ENCODE data around the gene PTPN14.
"Not testable (repeated sequence)": the region's sequence is repeated elsewhere in the genome, so short reads cannot be mapped to it uniquely, and the experiment has no call there.

The PTPN14 gene

DNA sequence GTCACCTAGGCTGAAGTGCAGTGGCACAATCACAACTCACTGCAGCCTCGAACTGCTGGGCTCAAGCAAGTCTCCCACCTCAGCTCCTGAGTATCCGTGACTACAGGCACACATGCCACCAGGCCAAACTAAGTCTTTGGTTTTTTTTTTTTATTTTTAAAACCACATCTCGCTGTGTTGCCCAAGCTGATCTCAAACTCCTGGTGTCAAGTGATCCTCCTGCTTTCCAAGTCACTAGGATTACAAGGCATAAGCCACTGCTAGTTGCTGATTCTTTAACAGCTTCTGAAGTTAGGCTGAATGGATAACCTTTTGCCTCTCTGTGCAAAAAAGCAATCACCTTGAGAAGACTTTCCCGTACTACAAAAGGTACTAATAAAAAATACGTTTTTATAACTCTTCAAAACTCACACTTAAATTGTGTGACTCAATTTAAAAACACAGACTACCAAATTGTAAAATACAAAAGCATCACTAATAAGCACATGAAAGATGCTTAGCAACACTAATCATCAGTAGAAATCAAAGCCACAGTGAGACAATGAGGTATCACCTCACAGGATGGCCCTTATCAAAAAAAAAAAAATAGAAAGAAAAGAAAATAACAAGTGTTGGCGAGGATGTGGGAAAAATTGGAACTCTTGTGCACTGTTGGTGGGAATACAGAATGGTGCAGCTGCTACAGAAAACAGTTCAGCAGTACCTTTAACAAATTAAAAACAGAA, 40.3 kb downstream of the PTPN14 start:
- peaks cover 13% of the 10 kb centered on the region for H3K4me1 Mint-ChIP-seq
- no peak overlapping the region for H3K4me3 Mint-ChIP-seq
- TF ChIP-seq, protein P1, sequence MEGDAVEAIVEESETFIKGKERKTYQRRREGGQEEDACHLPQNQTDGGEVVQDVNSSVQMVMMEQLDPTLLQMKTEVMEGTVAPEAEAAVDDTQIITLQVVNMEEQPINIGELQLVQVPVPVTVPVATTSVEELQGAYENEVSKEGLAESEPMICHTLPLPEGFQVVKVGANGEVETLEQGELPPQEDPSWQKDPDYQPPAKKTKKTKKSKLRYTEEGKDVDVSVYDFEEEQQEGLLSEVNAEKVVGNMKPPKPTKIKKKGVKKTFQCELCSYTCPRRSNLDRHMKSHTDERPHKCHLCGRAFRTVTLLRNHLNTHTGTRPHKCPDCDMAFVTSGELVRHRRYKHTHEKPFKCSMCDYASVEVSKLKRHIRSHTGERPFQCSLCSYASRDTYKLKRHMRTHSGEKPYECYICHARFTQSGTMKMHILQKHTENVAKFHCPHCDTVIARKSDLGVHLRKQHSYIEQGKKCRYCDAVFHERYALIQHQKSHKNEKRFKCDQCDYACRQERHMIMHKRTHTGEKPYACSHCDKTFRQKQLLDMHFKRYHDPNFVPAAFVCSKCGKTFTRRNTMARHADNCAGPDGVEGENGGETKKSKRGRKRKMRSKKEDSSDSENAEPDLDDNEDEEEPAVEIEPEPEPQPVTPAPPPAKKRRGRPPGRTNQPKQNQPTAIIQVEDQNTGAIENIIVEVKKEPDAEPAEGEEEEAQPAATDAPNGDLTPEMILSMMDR (IDR thresholded peaks at IDR 0.05; ENCODE audit: unreplicated experiment in 3 of 3): no peak
- peaks cover 38% of the 10 kb centered on the region for H3K36me3 Mint-ChIP-seq (ENCODE audit: low read depth)
- no peak overlapping the region for H3K27ac Mint-ChIP-seq
- H3K9me3 Mint-ChIP-seq: peaks cover 16% of the 10 kb centered on the region
- peaks cover 8% of the 10 kb centered on the region for H3K27me3 Mint-ChIP-seq (ENCODE audit: low read depth)

DNA sequence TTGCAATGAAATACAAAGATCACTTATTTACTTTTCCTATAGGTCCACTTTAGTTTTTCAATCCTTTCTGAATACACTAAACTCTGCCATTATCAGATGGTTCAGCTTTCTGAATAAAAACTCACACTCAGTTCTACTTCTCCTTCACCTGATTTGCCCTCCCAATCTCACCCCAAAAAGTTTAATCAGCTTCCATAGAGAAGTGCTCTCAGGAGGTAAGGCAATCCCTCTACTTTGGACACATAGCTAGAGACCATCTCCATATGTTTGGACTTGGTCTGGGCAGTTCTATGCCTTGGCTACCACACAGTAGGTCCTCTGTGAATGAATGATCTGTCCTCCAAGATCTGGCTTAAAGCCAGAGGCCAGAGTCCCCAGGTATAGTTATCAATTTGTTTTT, 40.9 kb downstream of the PTPN14 start:
- TF ChIP-seq, protein P1 (IDR thresholded peaks at IDR 0.05; ENCODE audit: unreplicated experiment in 3 of 3): no peak
- Mint-ChIP-seq H3K4me1 (peaks cover 13% of the 10 kb centered on the region), H3K4me3 (no peak overlapping the region), H3K9me3 (peaks cover 16% of the 10 kb centered on the region), H3K27me3 (ENCODE audit: low read depth) (peaks cover 5% of the 10 kb centered on the region), H3K27ac (no peak overlapping the region), H3K36me3 (ENCODE audit: low read depth) (peaks cover 38% of the 10 kb centered on the region)

DNA sequence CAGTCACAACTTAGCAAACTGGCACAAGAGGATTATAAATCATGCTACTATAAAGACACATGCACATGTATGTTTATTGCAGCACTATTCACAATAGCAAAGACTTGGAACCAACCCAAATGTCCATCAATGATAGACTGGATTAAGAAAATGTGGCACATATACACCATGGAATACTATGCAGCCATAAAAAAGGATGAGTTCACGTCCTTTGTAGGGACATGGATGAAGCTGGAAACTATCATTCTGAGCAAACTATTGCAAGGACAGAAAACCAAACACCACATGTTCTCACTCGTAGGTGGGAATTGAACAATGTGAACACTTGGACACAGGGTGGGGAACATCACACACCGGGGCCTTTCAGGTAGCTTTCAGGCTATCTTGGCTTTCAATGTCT, 41.8 kb downstream of the PTPN14 start:
- Mint-ChIP-seq H3K9me3 (peaks cover 16% of the 10 kb centered on the region), H3K36me3 (ENCODE audit: low read depth) (peaks cover 43% of the 10 kb centered on the region)
- H3K27ac Mint-ChIP-seq; H3K27me3 Mint-ChIP-seq (ENCODE audit: low read depth); H3K4me3 Mint-ChIP-seq; H3K4me1 Mint-ChIP-seq: not testable (repeated sequence)

DNA sequence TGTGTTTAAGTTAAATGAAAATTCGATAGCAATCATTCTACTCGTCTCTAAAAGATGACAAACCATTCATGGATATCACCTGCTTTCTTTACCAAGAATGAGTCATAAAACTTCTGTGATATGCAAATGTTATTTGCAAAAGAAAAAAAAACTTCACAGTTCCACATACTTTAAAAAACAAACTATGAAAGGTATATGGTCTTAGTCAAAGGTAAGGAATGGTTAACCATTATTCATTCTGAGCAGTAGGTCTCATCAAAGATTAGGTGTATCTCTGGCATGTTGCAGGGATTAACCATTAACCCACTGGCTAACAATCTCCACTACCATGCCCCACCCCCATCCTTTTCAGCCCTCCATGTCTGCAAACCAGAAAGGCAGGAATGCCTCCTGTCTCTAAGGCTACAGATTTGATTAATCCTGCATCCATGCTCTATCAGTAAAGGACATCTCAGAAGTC, 44.4 kb downstream of the PTPN14 start:
- Mint-ChIP-seq H3K4me1 (no peaks in the 10 kb centered on the region), H3K4me3 (no peak overlapping the region), H3K27me3 (ENCODE audit: low read depth) (no peaks in the 10 kb centered on the region), H3K9me3 (peaks cover 14% of the 10 kb centered on the region), H3K27ac (peak overlapping the region; percentile 60 to 83 (median 69)), H3K36me3 (ENCODE audit: low read depth) (peaks cover 44% of the 10 kb centered on the region)
- TF ChIP-seq, protein P1 (IDR thresholded peaks at IDR 0.05; ENCODE audit: unreplicated experiment in 3 of 3): no peak

DNA sequence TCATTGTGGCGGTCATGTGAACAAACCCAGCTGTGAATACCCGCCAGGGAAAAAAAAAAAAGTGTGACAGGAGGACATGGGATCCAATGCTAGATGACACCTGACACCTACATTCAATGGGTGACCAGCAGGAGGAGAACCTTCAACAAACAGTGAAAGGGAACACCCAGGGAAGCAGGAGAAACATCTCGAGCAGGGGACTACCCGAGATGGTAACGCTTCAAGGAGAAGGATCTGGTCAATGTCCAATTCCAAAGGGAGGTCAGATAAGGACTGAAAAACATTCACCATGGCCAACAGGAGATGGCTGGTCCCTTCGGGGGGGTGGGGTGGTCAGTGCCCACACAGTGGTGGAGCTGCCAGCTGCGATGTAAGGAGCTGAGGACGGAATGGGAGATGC, 46.3 kb downstream of the PTPN14 start:
- Mint-ChIP-seq H3K27me3 (ENCODE audit: low read depth) (no peaks in the 10 kb centered on the region), H3K4me3 (no peak overlapping the region), H3K36me3 (ENCODE audit: low read depth) (peaks cover 27% of the 10 kb centered on the region), H3K4me1 (peaks cover 7% of the 10 kb centered on the region), H3K27ac (no peak overlapping the region), H3K9me3 (peaks cover 6% of the 10 kb centered on the region)
- TF ChIP-seq, protein P1 (IDR thresholded peaks at IDR 0.05; ENCODE audit: unreplicated experiment in 3 of 3): no peak

DNA sequence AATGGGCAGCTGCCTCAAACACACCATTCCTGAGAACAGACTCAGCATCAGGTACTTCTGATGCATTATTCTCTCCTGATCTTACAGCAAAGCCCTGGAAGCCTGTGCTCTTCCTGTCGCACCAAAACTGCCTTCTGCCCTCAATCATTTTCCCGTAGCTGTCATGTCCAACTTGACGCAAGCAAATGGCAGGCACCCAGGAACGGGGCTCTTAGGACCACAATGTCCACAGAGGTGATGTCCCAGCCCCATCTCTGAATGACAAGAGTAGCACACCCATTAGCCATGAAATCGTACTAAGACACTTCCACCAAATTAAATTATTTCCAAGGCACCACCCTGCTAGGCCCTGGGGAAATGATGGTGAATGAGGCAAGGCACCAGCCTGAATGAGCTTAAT, 47.1 kb downstream of the PTPN14 start:
- Mint-ChIP-seq H3K4me3 (no peak overlapping the region), H3K36me3 (ENCODE audit: low read depth) (peaks cover 19% of the 10 kb centered on the region), H3K4me1 (peaks cover 7% of the 10 kb centered on the region), H3K27me3 (ENCODE audit: low read depth) (no peaks in the 10 kb centered on the region), H3K27ac (no peak overlapping the region), H3K9me3 (peaks cover 3% of the 10 kb centered on the region)
- TF ChIP-seq, protein P1 (IDR thresholded peaks at IDR 0.05; ENCODE audit: unreplicated experiment in 3 of 3): no peak

Data from nephron (organoid).